Mucosa of descending colon (tissue), 3 donors: ENCODE results near the gene ZNF287. TPM values are rescaled to one million over a fixed set of nuclear protein-coding genes. Genes with fewer than 3 reads are reported as not detected.

Experiments
- ATAC-seq: fragments of 200-7000 bp; cut with Tn5 transposase; one replicate; pipeline ENCODE4 v1.9.1; 2020; ENCODE audit warnings: mild to moderate bottlenecking, moderate library complexity
- DNase-seq, 3 donors: peaks; one replicate each; pipeline ENCODE4 v3.0.0-alpha.2; 2020
- H3K36me3 ChIP-seq: fragments of 200-600 bp; one replicate; pipeline ENCODE4 v1.8.0; 2021; ENCODE audit warnings: low read depth, mild to moderate bottlenecking
- H3K4me1 ChIP-seq: fragments of 200-600 bp; one replicate; pipeline ENCODE4 v1.8.0; 2021; ENCODE audit warnings: low read depth, mild to moderate bottlenecking
- H3K4me3 ChIP-seq: fragments of 200-600 bp; one replicate; pipeline ENCODE4 v1.8.0; 2021; ENCODE audit warnings: mild to moderate bottlenecking
- H3K9me3 ChIP-seq: fragments of 200-600 bp; one replicate; pipeline ENCODE4 v1.8.0; 2021; ENCODE audit warnings: mild to moderate bottlenecking
- intact Hi-C, 2 donors: fragments of 100-400 bp; cut with DNase I in 1 of 2; cut with micrococcal nuclease in 1 of 2; formaldehyde crosslinking; loops; one replicate each; pipeline versions ENCODE4 v1.11.0 to v1.11.1; 2022; cut with DNase I, micrococcal nuclease
- total RNA-seq, 3 donors: library from RNA; stranded (reverse); fragmentation: NEBNext Ultra II Directional in 2 of 3; extraction: Animal tissue kit (Norgen Biotek cat#: 25700) in 2 of 3; gene quantifications; one replicate each; pipeline versions ENCODE4 v1.2.1 to v1.2.4, GENCODE V29; 2021 to 2023
- TF ChIP-seq, protein P1 (sequence below): fragments of 200-600 bp; IDR thresholded peaks from one replicate; pipeline ENCODE4 v1.8.0; 2022; ENCODE audit warnings: antibody characterized with exemption, mild to moderate bottlenecking
- donor health status: DM: no; HTN: no; CAD: no; lungs with moderate emphysema.
- donor health status: DM: no; HTN: no; CAD: no.
- donor health status: DM: no; HTN: yes; CAD: no.

Gene ZNF287
- total RNA-seq, 3 donors from 2014 or later, result 0.96 to 8.0 (median 4.8) TPM

DNA sequence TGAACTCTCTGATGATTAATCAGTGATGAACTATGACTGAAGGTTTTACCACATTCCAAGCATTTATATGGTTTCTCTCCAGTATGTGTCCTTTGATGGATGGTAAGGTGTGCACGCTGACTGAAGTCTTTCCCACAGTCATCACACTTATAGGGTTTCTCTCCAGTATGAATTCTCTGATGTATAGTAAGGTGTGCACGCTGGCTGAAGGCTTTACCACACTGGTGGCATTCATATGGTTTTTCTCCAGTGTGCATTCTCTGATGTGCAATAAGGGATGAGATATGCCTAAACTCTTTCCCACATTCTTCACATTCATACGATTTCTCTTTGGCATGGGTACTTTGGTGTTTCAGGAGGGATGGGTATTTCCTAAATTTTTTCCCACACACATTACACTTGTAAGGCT is 16.4 kb downstream of the ZNF287 start:
- Histone ChIP-seq H3K4me3 (no peak overlapping the region), H3K4me1 (no peaks in the 10 kb centered on the region), H3K9me3 (peaks cover 97% of the 10 kb centered on the region), H3K36me3 (no peaks in the 10 kb centered on the region)
- ATAC-seq, result no peak
- DNase-seq, result no peak
- intact Hi-C loops, result no loop called here
- TF ChIP-seq, protein P1, sequence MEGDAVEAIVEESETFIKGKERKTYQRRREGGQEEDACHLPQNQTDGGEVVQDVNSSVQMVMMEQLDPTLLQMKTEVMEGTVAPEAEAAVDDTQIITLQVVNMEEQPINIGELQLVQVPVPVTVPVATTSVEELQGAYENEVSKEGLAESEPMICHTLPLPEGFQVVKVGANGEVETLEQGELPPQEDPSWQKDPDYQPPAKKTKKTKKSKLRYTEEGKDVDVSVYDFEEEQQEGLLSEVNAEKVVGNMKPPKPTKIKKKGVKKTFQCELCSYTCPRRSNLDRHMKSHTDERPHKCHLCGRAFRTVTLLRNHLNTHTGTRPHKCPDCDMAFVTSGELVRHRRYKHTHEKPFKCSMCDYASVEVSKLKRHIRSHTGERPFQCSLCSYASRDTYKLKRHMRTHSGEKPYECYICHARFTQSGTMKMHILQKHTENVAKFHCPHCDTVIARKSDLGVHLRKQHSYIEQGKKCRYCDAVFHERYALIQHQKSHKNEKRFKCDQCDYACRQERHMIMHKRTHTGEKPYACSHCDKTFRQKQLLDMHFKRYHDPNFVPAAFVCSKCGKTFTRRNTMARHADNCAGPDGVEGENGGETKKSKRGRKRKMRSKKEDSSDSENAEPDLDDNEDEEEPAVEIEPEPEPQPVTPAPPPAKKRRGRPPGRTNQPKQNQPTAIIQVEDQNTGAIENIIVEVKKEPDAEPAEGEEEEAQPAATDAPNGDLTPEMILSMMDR, result no peak

DNA sequence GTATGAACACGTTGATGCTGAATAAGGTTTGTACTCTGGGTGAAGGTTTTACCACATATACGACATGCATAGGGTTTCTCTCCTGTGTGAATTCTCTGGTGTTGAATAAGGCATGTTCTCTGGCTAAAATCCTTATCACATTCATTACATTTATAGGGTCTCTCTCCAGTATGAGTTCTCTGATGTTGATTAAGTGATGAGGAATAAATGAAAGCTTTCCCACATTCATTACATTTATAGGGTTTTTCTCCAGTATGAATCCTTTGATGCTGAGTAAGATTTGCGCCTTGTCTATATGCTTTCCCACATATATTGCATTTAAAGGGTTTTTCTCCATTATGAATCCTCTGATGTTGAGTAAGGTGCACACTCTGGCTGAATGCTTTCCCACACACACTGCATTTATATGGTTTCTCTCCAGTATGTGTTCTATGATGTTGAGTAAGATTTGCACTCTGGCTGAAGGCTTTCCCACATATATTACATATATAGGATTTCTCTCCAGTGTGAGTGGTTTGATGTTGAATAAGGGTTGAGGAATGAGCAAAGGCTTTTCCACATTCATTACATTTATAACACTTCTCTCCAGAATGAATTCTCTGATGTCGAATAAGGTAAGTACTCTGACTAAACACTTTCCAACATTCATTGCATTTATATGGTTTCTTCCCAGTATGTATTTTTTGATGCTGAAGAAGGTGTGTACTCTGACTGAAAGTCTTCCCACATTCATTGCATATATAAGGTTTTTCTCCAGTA is 16.9 kb downstream of the ZNF287 start:
- Histone ChIP-seq H3K4me3 (no peak overlapping the region), H3K36me3 (no peaks in the 10 kb centered on the region)
- TF ChIP-seq, protein P1, result no peak

DNA sequence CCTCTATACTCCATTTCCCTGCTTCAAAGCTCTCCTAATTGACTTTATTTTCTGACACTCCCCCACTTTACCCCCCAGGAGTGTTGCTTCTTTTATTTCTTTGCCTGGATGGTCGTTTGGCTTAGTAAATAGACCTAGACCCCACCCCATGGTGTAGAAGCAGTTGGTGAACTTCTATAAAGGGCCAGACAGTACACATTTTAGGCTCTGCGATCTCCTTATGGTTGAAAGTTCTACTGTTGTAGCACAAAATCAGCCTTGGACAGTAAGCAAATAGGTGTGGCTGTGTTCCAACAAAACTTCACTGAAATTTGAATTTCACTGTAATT is 31.9 kb downstream of the ZNF287 start:
- no peak for ATAC-seq
- no peaks in the 10 kb centered on the region for H3K36me3 ChIP-seq
- H3K4me1 ChIP-seq, result peaks cover 3% of the 10 kb centered on the region
- intact Hi-C loops, result loop anchor here in 1 of 2 donors (5.0 to 10.0 kb wide), 2 partner anchors 50 to 448 kb away; no protein-coding TSS in a partner anchor
- H3K9me3 ChIP-seq, result no peaks in the 10 kb centered on the region
- DNase-seq, result no peak
- no peak overlapping the region for H3K4me3 ChIP-seq
- TF ChIP-seq, protein P1, result no peak

More for the DNA sequence above, 16.9 kb downstream of the ZNF287 start:
- ATAC-seq (no peak), DNase-seq (no peak)
- Histone ChIP-seq H3K9me3 (peaks cover 100% of the 10 kb centered on the region), H3K4me1 (no peaks in the 10 kb centered on the region)
- intact Hi-C loops, result no loop called here

DNA sequence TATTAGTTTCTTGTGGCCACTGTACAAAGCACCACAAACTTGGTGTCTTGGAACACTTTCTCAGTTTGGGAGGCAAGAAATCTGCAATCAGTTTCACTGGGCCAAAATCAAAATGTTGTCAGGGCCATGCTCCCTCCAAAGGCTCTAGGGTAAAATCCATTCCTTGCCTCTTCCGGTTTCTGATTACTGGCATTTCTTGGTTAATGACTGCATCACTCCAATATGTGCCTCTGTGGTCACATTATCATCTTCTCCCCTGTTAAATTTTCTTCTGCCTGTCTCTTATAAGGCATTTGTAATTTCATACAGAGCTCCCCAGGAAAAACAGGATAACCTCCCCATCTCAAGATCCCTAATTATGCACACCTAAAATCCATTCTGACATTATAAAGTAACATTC is 34.8 kb downstream of the ZNF287 start:
- no peak for DNase-seq
- intact Hi-C loops, result loop anchor here in 1 of 2 donors (10.0 kb wide), 1 partner anchor 451 kb away; no protein-coding TSS in a partner anchor
- no peak overlapping the region for H3K4me3 ChIP-seq
- H3K36me3 ChIP-seq, result no peaks in the 10 kb centered on the region
- H3K4me1 ChIP-seq, result peaks cover 3% of the 10 kb centered on the region
- no peak for ATAC-seq
- TF ChIP-seq, protein P1, result no peak
- H3K9me3 ChIP-seq, result no peaks in the 10 kb centered on the region

DNA sequence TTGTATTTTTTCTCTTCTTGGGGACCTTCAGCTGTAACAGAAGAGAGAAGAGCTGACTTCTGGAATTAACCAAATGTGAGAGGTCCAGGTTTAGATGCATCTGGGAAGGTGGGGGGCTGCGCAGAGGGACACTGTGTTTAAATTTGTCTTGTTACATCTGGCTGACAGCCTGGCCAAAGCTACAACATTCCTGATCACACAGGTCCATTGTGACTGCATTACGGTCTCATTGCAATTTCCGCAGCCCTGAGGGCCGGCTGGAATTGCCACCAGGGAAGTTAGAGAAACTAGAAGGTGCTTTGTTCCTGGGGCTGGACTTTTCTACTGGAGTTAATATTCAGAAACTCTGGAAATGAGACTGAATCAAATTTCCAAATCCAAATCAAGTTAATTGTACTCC is 39.1 kb downstream of the ZNF287 start:
- intact Hi-C loops, result loop anchor here in 1 of 2 donors (10.0 kb wide), 1 partner anchor 455 kb away; no protein-coding TSS in a partner anchor
- no peaks in the 10 kb centered on the region for H3K36me3 ChIP-seq
- H3K4me3 ChIP-seq, result no peak overlapping the region
- ATAC-seq, result no peak
- H3K9me3 ChIP-seq, result no peaks in the 10 kb centered on the region
- H3K4me1 ChIP-seq, result no peaks in the 10 kb centered on the region
- TF ChIP-seq, protein P1, result no peak
- DNase-seq, result no peak
